Activated effector memory CD4-positive, alpha-beta T cell treated with anti-CD3 and anti-CD28 coated beads, Interleukin-2, amount 50 U/mL, for 16 hours (primary cell): ENCODE data around the gene ATP6V0B.

Experiments
- DNase-seq: peaks from one replicate; pipeline ENCODE4 v3.0.0-alpha.2; 2020

Gene ATP6V0B

GRCh38 chr1:43974443-43975248 lies at the start of gene ATP6V0B:
Gene ATP6V0B, plus strand, starts transcription at chr1:43974960. Its CDS starts 81 bp downstream, at chr1:43975041.
- DNase-seq = peak; percentile 98

GRCh38 chr1:43925846-43926245 lies 48.9 kb upstream of the ATP6V0B start:
- no peak for DNase-seq

- peak; percentile 69 for DNase-seq
Observed at GRCh38 chr1:43930168-43930948, 44.4 kb upstream of the ATP6V0B start.

- no peak for DNase-seq
Observed at GRCh38 chr1:43930949-43931275, 43.8 kb upstream of the ATP6V0B start.

- DNase-seq = no peak
Observed at GRCh38 chr1:43931711-43932660, 42.8 kb upstream of the ATP6V0B start.

GRCh38 chr1:43932786-43933385 lies 41.9 kb upstream of the ATP6V0B start:
- no peak for DNase-seq

- no peak for DNase-seq
Observed at GRCh38 chr1:43933386-43934100, 41.2 kb upstream of the ATP6V0B start, which contains the start of gene ARTN. Gene ARTN, plus strand, starts transcription at chr1:43933801. Its CDS starts 1,856 bp downstream, at chr1:43935657.

GRCh38 chr1:43934101-43934985 lies 40.4 kb upstream of the ATP6V0B start:
- DNase-seq = peak; percentile 83

GRCh38 chr1:43934986-43935324 lies 39.8 kb upstream of the ATP6V0B start:
- no peak for DNase-seq

GRCh38 chr1:43935711-43936427 lies 38.9 kb upstream of the ATP6V0B start:
- no peak for DNase-seq

- no peak for DNase-seq
Observed at GRCh38 chr1:43936431-43937151, 38.2 kb upstream of the ATP6V0B start.

- no peak for DNase-seq
Observed at GRCh38 chr1:43937179-43937865, 37.4 kb upstream of the ATP6V0B start.

- no peak for DNase-seq
Observed at GRCh38 chr1:43938383-43938782, 36.4 kb upstream of the ATP6V0B start.

- DNase-seq = no peak
Observed at GRCh38 chr1:43938892-43939587, 35.7 kb upstream of the ATP6V0B start.

GRCh38 chr1:43942411-43942810 lies 32.3 kb upstream of the ATP6V0B start:
- DNase-seq = no peak

GRCh38 chr1:43944860-43945259 lies 29.9 kb upstream of the ATP6V0B start:
- DNase-seq = no peak

- no peak for DNase-seq
Observed at GRCh38 chr1:43945674-43946235, 29.0 kb upstream of the ATP6V0B start.
